A673 (cell line): Measurements from ENCODE around the gene AARS1. TPM values are rescaled to one million over a fixed set of nuclear protein-coding genes. Genes with fewer than 3 reads are reported as not detected.
"Not testable (repeated sequence)": the region's sequence is repeated elsewhere in the genome, so short reads cannot be mapped to it uniquely, and the experiment has no call there.

ENCODE experiments used
- BruUV-seq: library from RNA; stranded (reverse); fragments of 400-500 nt; replicated peaks from 2 replicates; lab custom pipeline; 2021; lab: Mats Ljungman, UMichigan
- CTCF ChIA-PET: fragments of 300-600 bp; sonication (Branson Sonifier 250); formaldehyde crosslinking; loops from one replicate; lab custom pipeline; 2022; ENCODE audit warnings: antibody characterized with exemption; lab: Charles Lee
- POLR2A ChIA-PET: fragments of 300-600 bp; sonication (Branson Sonifier 250); formaldehyde crosslinking; loops from one replicate; lab custom pipeline; 2022; ENCODE audit warnings: antibody characterized with exemption; ENCODE audit not compliant: low non-redundant PET; lab: Charles Lee
- DNase-seq: peaks from one replicate; pipeline ENCODE4 v3.0.0-alpha.2; 2015; ENCODE audit warnings: low spot score
- H3K27ac ChIP-seq: fragments of 200-600 bp; sonication (generic); 2 replicates; pipeline ENCODE4 v1.5.1; 2016; ENCODE audit warnings: mixed run types, low read depth, mild to moderate bottlenecking, mixed read lengths, antibody characterized with exemption, low read length; ENCODE audit not compliant: poor library complexity, severe bottlenecking
- H3K27me3 ChIP-seq: fragments of 200-600 bp; sonication (generic); replicated peaks from 2 replicates; pipeline ENCODE4 v1.6.1; 2017; ENCODE audit warnings: mixed run types, low read depth, mild to moderate bottlenecking, mixed read lengths, antibody characterized with exemption, low read length; ENCODE audit not compliant: insufficient read depth, poor library complexity
- H3K36me3 ChIP-seq: fragments of 200-600 bp; sonication (generic); 2 replicates; pipeline ENCODE4 v1.6.1; 2016; ENCODE audit warnings: mixed run types, mild to moderate bottlenecking, mixed read lengths, antibody characterized with exemption, low read length; ENCODE audit not compliant: insufficient read depth, poor library complexity, severe bottlenecking
- H3K4me1 ChIP-seq: fragments of 200-600 bp; sonication (generic); 2 replicates; pipeline ENCODE4 v1.6.1; 2017; ENCODE audit warnings: mixed run types, mild to moderate bottlenecking, mixed read lengths, antibody characterized with exemption, low read length; ENCODE audit not compliant: insufficient read depth, poor library complexity, severe bottlenecking
- H3K4me3 ChIP-seq: fragments of 200-600 bp; sonication (generic); 2 replicates; pipeline ENCODE4 v1.5.1; 2016; ENCODE audit warnings: low read depth, mixed run types, mild to moderate bottlenecking, mixed read lengths, low read length; ENCODE audit not compliant: poor library complexity, severe bottlenecking
- H3K9me3 ChIP-seq: fragments of 200-600 bp; sonication (generic); 2 replicates; pipeline ENCODE4 v1.6.1; 2016; ENCODE audit warnings: mixed run types, low read depth, mild to moderate bottlenecking, mixed read lengths, antibody characterized with exemption, low read length; ENCODE audit not compliant: poor library complexity, severe bottlenecking
- CTCF ChIP-seq: fragments of 300-800, 200-600 bp; sonication (generic); conservative IDR thresholded peaks from 2 replicates; pipeline ENCODE4 v1.5.1; 2017; ENCODE audit warnings: low read depth, mild to moderate bottlenecking, antibody characterized with exemption, low read length, moderate library complexity, mixed read lengths
- EZH2 ChIP-seq: fragments of 200-600 bp; sonication (generic); IDR thresholded peaks from 2 replicates; pipeline ENCODE4 v1.6.1; 2017; ENCODE audit warnings: borderline replicate concordance, low read depth, mild to moderate bottlenecking, mixed read lengths, antibody characterized with exemption, low read length; ENCODE audit not compliant: poor library complexity, severe bottlenecking
- intact Hi-C: fragments of 100-400 bp; cut with micrococcal nuclease; formaldehyde crosslinking; loops from one replicate; pipeline ENCODE4 v1.10.0; 2022; ENCODE audit not compliant: unreplicated experiment
- total RNA-seq: library from RNA; stranded (reverse); gene quantifications from 2 replicates; pipeline ENCODE4 v1.2.3, GENCODE V29; 2021

AARS1 gene
- total RNA-seq, 1 experiment from 2014 or later = 234 TPM

GRCh38 chr16:70320121-70320520 is 30.8 kb upstream of the AARS1 start:
- H3K4me1 ChIP-seq = no peaks in the 10 kb centered on the region
- intact Hi-C loops = no loop called here
- CTCF ChIA-PET = no interaction called here
- no peak for DNase-seq
- no peaks in the 10 kb centered on the region for H3K27me3 ChIP-seq
- H3K9me3 ChIP-seq = no peaks in the 10 kb centered on the region
- no peak overlapping the region for H3K27ac ChIP-seq
- peaks cover 8% of the 10 kb centered on the region for H3K36me3 ChIP-seq
- BruUV-seq = no TSS peak
- POLR2A ChIA-PET = no interaction called here
- H3K4me3 ChIP-seq = no peak overlapping the region
- TF ChIP-seq EZH2 = no peak
- no peak for TF ChIP-seq CTCF

GRCh38 chr16:70307726-70308125 is 18.4 kb upstream of the AARS1 start:
- H3K27me3 ChIP-seq, intact Hi-C loops, H3K36me3 ChIP-seq, CTCF ChIA-PET, H3K9me3 ChIP-seq, H3K4me1 ChIP-seq, POLR2A ChIA-PET, DNase-seq, H3K27ac ChIP-seq, BruUV-seq, H3K4me3 ChIP-seq: not testable (repeated sequence)

GRCh38 chr16:70306880-70307279 is 17.6 kb upstream of the AARS1 start:
- Histone ChIP-seq H3K27ac (no peak overlapping the region), H3K27me3 (no peaks in the 10 kb centered on the region), H3K4me3 (no peak overlapping the region), H3K9me3 (no peaks in the 10 kb centered on the region), H3K36me3 (no peaks in the 10 kb centered on the region), H3K4me1 (no peaks in the 10 kb centered on the region)
- POLR2A ChIA-PET = no interaction called here
- BruUV-seq = no TSS peak
- intact Hi-C loops = no loop called here
- DNase-seq = no peak
- no peak for TF ChIP-seq CTCF
- no peak for TF ChIP-seq EZH2
- CTCF ChIA-PET = no interaction called here

GRCh38 chr16:70304892-70305448 is 15.7 kb upstream of the AARS1 start:
- ChIA-PET CTCF (no interaction called here), POLR2A (no interaction called here)
- no TSS peak for BruUV-seq
- Histone ChIP-seq H3K27ac (no peak overlapping the region), H3K4me1 (no peaks in the 10 kb centered on the region), H3K36me3 (no peaks in the 10 kb centered on the region), H3K9me3 (peaks cover 8% of the 10 kb centered on the region), H3K27me3 (no peaks in the 10 kb centered on the region), H3K4me3 (no peak overlapping the region)
- no peak for TF ChIP-seq EZH2
- intact Hi-C loops = no loop called here
- DNase-seq = no peak
